K562 (cell line): Measurements from ENCODE around the gene C1orf122. TPM values are rescaled to one million over a fixed set of nuclear protein-coding genes. Genes with fewer than 3 reads are reported as not detected.

Experiments used
- ATF6 ChIP-seq: sonication (generic); formaldehyde crosslinking; IDR thresholded peaks from 2 replicates; pipeline ENCODE4 v1.4.0; 2020; ENCODE audit warnings: mild to moderate bottlenecking, missing genetic modification reagents
- CBX5 ChIP-seq: IDR thresholded peaks from 2 replicates; pipeline ENCODE4 v1.6.1; 2014; ENCODE audit warnings: low read depth, borderline replicate concordance
- CTBP1 ChIP-seq: fragments of 450-650 bp; IDR thresholded peaks from 2 replicates; pipeline ENCODE4 v1.6.1; 2016; ENCODE audit warnings: borderline replicate concordance
- EWSR1 ChIP-seq: fragments of 450-650 bp; IDR thresholded peaks from 2 replicates; pipeline ENCODE4 v1.6.1; 2018; ENCODE audit warnings: borderline replicate concordance, mild to moderate bottlenecking, low read depth, moderate library complexity; ENCODE audit not compliant: partially characterized antibody
- GABPB1 ChIP-seq: sonication (generic); formaldehyde crosslinking; IDR thresholded peaks from 2 replicates; pipeline ENCODE4 v1.8.0; 2022; ENCODE audit warnings: mild to moderate bottlenecking, missing genetic modification reagents
- HMGXB4 ChIP-seq: sonication (generic); formaldehyde crosslinking; IDR thresholded peaks from 2 replicates; pipeline ENCODE4 v1.8.1; 2023; ENCODE audit warnings: mild to moderate bottlenecking, missing genetic modification reagents
- KHSRP ChIP-seq: fragments of 450-650 bp; IDR thresholded peaks from 2 replicates; pipeline ENCODE4 v1.6.1; 2017
- NR2C2 ChIP-seq, 2 experiments: fragments of 200-800 bp in 1 of 2; sonication (Bioruptor generic) in 1 of 2; sonication (generic) in 1 of 2; formaldehyde crosslinking in 1 of 2; IDR thresholded peaks; 2 replicates each; pipeline versions ENCODE4 v1.6.1 to v1.8.0; 2016 to 2022; ENCODE audit warnings: mild to moderate bottlenecking in 1 of 2, missing compliant biosample characterization in 1 of 2, missing genetic modification characterization in 1 of 2, missing genetic modification reagents in 1 of 2
- PRMT5 ChIP-seq: sonication (generic); formaldehyde crosslinking; IDR thresholded peaks from 2 replicates; pipeline ENCODE4 v1.5.0; 2020; ENCODE audit warnings: missing genetic modification reagents
- SIN3A ChIP-seq, 2 experiments: fragments of 150-350 bp in 1 of 2; IDR thresholded peaks; 2 replicates each; pipeline ENCODE4 v1.6.1; 2011 to 2016; ENCODE audit warnings: borderline replicate concordance in 2 of 2, low read depth in 2 of 2, low read length in 2 of 2, mild to moderate bottlenecking in 2 of 2, moderate library complexity in 2 of 2; ENCODE audit not compliant: control insufficient read depth in 1 of 2
- SPI1 ChIP-seq: IDR thresholded peaks from 2 replicates; pipeline ENCODE4 v1.6.1; 2011; ENCODE audit warnings: low read depth, low read length, control low read depth, borderline replicate concordance
- THAP7 ChIP-seq: fragments of 250-450 bp; sonication (Bioruptor Pico); IDR thresholded peaks from 2 replicates; pipeline ENCODE4 v1.5.0; 2021
- ZNF12 ChIP-seq: sonication (generic); formaldehyde crosslinking; IDR thresholded peaks from 2 replicates; pipeline ENCODE4 v1.4.0; 2020; ENCODE audit warnings: mild to moderate bottlenecking, missing genetic modification reagents
- ZNF175 ChIP-seq: fragments of 200-800 bp; sonication (Bioruptor generic); IDR thresholded peaks from 2 replicates; pipeline ENCODE4 v1.6.1; 2016; ENCODE audit warnings: low read depth, mild to moderate bottlenecking, missing genetic modification characterization, missing compliant biosample characterization
- ZNF263 ChIP-seq: sonication (generic); formaldehyde crosslinking; IDR thresholded peaks from 2 replicates; pipeline ENCODE4 v1.8.0; 2022; ENCODE audit warnings: mild to moderate bottlenecking, missing genetic modification reagents, borderline replicate concordance
- ZNF644 ChIP-seq: fragments of 200-800 bp; sonication (Bioruptor generic); IDR thresholded peaks from 2 replicates; pipeline ENCODE4 v1.6.1; 2016; ENCODE audit warnings: low read depth, missing genetic modification characterization, missing compliant biosample characterization
- ZSCAN32 ChIP-seq: fragments of 450-650 bp; formaldehyde crosslinking; IDR thresholded peaks from 2 replicates; pipeline ENCODE4 v1.4.0; 2020; ENCODE audit warnings: mild to moderate bottlenecking, moderate library complexity
- polyA plus RNA-seq, 8 experiments: library from polyadenylated mRNA; depleted of rRNA in 4 of 8; stranded (reverse) in 5 of 8; unstranded in 3 of 8; fragments of >200 nt; fragmentation: Nextera tagmentation in 2 of 8; fragmentation: Illumina TruSeq in 1 of 8; extraction: Ambion mirVana in 2 of 8; extraction: Trizol in 1 of 8; gene quantifications; 2 replicates each; pipeline versions ENCODE4 v1.2.1 to v1.2.3, GENCODE V29; 2011 to 2014; ENCODE audit warnings: inconsistent platforms in 1 of 8, missing spikeins in 1 of 8
- total RNA-seq, 7 experiments: library from RNA; depleted of rRNA in 6 of 7; stranded (reverse); fragments of >200 nt in 6 of 7; fragmentation: Illumina TruSeq in 2 of 7; extraction: Trizol in 2 of 7; gene quantifications; 2 replicates each; pipeline versions ENCODE4 v1.2.1 to v1.2.3, GENCODE V29; 2011 to 2021; ENCODE audit warnings: low replicate concordance in 1 of 7
- TF ChIP-seq, protein P1 (sequence below): fragments of 200-800 bp; sonication (Bioruptor generic); IDR thresholded peaks from 2 replicates; pipeline ENCODE4 v1.6.1; 2017; ENCODE audit warnings: missing genetic modification characterization, missing compliant biosample characterization
- TF ChIP-seq, protein P2 (sequence below): sonication (generic); formaldehyde crosslinking; IDR thresholded peaks from 2 replicates; pipeline ENCODE4 v1.8.0; 2022; ENCODE audit warnings: missing genetic modification reagents, mild to moderate bottlenecking, borderline replicate concordance

C1orf122 gene
- total and polyA plus RNA-seq, 9 of the 15 experiments (the other 6 are each of a cell fraction or from before 2014, with no cell fraction given): 3.6 to 70.9 (median 17.3) TPM

DNA sequence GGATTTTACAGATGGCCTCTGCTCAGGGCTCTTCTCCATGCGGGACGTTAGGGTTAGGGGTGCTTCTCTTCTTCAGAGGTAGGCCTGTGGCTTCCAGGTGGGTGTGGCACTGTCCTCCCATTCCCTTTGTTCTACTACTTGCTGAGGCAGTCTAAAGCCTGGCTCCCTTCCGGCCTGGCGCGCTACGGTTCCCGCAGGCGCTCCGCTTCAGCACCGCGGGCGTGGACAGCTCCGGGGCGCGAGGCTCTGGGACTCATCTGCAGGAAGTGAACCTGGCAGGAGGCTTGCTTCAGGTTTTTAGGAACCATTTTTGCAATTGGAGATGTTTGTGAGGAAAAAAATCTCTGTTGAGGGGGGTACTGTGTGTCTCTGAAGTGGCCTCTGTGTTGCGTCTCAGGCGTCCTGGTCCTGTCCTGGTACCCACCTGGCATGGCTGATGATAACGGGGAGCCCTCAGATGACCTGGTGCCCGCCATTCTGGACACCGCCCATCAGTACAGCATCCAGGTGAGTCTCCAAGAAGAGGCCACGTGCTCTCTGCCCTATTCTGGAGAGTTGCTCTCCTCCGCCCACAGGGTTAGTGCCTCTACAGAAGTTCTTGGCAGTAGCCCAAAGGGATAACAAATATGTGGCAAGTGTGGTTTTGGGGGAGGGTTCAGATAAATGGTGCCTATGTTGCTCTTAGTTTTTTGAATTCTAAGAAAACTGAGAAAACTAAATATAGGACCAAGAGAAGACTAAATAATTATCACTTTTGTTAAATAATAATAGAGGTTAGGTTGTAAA is 12.1 kb upstream of the C1orf122 start (continued):
- TF ChIP-seq ZNF12 (CRISPR knock-in tag) (peak; percentile 75; the same call in 1 of the 2 replicates), SIN3A (IDR thresholded peaks at IDR 0.05; ENCODE audit: borderline replicate concordance in 2 of 2, control insufficient read depth in 1 of 2, low read depth in 2 of 2, low read length in 2 of 2) (peak; percentile 92 to 98), ATF6 (CRISPR knock-in tag) (peak; percentile 97), CBX5 (no peak), PRMT5 (CRISPR knock-in tag) (peak; percentile 98), GABPB1 (CRISPR knock-in tag) (peak; percentile 81; the same call in 1 of the 2 replicates), ZNF175 (CRISPR knock-in tag) (0 out of 2 replicates have a peak, but pooled peaks have one; percentile 39), THAP7 (CRISPR knock-in tag) (no peak), NR2C2 (CRISPR knock-in tag; IDR thresholded peaks at IDR 0.05) (peak; percentile 72; the same call in 1 of the 2 replicates), NR2C2 (tag; IDR thresholded peaks at IDR 0.05) (peak; percentile 40; the same call in 1 of the 2 replicates), SPI1 (0 out of 2 replicates have a peak, but pooled peaks have one; percentile 10), KHSRP (no peak), HMGXB4 (CRISPR knock-in tag) (peak; percentile 60; the same call in 1 of the 2 replicates), CTBP1 (peak; percentile 54; the same call in 1 of the 2 replicates), ZNF644 (0 out of 2 replicates have a peak, but pooled peaks have one; percentile 50), ZNF263 (CRISPR knock-in tag) (peak; percentile 69; the same call in 1 of the 2 replicates), ZSCAN32 (no peak), EWSR1 (no peak)
- TF ChIP-seq, protein P1, sequence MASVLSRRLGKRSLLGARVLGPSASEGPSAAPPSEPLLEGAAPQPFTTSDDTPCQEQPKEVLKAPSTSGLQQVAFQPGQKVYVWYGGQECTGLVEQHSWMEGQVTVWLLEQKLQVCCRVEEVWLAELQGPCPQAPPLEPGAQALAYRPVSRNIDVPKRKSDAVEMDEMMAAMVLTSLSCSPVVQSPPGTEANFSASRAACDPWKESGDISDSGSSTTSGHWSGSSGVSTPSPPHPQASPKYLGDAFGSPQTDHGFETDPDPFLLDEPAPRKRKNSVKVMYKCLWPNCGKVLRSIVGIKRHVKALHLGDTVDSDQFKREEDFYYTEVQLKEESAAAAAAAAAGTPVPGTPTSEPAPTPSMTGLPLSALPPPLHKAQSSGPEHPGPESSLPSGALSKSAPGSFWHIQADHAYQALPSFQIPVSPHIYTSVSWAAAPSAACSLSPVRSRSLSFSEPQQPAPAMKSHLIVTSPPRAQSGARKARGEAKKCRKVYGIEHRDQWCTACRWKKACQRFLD (CRISPR knock-in tag): peak; percentile 83
- TF ChIP-seq, protein P2, sequence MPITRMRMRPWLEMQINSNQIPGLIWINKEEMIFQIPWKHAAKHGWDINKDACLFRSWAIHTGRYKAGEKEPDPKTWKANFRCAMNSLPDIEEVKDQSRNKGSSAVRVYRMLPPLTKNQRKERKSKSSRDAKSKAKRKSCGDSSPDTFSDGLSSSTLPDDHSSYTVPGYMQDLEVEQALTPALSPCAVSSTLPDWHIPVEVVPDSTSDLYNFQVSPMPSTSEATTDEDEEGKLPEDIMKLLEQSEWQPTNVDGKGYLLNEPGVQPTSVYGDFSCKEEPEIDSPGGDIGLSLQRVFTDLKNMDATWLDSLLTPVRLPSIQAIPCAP (CRISPR knock-in tag): peak; percentile 91; the same call in 1 of the 2 replicates
